Choroid plexus epithelial cell (primary cell): ENCODE data around the gene FGF1.

Experiments used
- DNase-seq: peaks from one replicate; pipeline ENCODE4 v3.0.0-alpha.2; 2010; ENCODE audit warnings: low read depth
- H3K4me3 ChIP-seq: 2 replicates; pipeline ENCODE4 v1.5.1; 2011; ENCODE audit warnings: low read depth, mild to moderate bottlenecking, control low read depth, low read length, moderate library complexity
- TF ChIP-seq, protein P1 (sequence below): conservative IDR thresholded peaks from 2 replicates; pipeline ENCODE4 v1.5.1; 2011; ENCODE audit warnings: low read depth, mild to moderate bottlenecking, control low read depth, inconsistent platforms, low read length, moderate library complexity

Gene FGF1

GRCh38 chr5:142568996-142569335, 116.9 kb downstream of the FGF1 start:
- TF ChIP-seq, protein P1, sequence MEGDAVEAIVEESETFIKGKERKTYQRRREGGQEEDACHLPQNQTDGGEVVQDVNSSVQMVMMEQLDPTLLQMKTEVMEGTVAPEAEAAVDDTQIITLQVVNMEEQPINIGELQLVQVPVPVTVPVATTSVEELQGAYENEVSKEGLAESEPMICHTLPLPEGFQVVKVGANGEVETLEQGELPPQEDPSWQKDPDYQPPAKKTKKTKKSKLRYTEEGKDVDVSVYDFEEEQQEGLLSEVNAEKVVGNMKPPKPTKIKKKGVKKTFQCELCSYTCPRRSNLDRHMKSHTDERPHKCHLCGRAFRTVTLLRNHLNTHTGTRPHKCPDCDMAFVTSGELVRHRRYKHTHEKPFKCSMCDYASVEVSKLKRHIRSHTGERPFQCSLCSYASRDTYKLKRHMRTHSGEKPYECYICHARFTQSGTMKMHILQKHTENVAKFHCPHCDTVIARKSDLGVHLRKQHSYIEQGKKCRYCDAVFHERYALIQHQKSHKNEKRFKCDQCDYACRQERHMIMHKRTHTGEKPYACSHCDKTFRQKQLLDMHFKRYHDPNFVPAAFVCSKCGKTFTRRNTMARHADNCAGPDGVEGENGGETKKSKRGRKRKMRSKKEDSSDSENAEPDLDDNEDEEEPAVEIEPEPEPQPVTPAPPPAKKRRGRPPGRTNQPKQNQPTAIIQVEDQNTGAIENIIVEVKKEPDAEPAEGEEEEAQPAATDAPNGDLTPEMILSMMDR, result no peak
- no peak overlapping the region for H3K4me3 ChIP-seq
- DNase-seq, result no peak

DNA sequence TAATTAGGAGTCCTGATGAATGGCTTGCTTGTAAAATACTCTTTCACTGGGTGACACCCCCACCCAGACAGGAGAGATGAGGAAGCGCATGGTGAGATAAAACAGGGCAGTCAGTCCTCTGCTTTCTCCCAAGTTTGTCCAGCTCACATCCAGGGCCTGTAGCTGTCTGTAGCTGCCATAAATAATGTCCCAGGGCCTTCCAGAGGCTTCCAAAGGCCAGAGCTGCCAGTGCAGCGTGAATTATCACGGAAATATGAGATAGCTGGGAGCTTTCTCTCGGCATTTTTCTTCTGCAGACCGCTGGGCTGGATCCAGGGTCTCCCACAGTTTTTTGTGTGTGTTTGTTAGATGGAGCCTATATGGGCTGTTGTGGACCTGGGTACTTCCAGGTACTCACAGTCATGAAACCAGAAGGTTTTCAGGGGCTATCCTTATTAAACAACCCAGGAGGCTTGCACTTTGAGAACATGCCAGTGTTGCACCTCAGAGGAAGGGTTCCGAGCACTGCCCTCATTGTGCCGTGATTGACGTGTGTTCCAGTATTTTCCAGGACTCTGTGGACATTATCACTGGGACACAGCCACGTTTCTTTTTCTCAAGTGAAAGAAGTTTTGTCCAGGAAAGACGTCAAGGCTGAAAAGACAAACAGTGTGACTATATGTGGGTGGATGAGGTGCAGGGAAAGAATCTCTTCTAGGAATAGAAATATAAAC, 117.5 kb downstream of the FGF1 start:
- DNase-seq, result peak; percentile 58
- H3K4me3 ChIP-seq, result no peak overlapping the region
- TF ChIP-seq, protein P1, result no peak

DNA sequence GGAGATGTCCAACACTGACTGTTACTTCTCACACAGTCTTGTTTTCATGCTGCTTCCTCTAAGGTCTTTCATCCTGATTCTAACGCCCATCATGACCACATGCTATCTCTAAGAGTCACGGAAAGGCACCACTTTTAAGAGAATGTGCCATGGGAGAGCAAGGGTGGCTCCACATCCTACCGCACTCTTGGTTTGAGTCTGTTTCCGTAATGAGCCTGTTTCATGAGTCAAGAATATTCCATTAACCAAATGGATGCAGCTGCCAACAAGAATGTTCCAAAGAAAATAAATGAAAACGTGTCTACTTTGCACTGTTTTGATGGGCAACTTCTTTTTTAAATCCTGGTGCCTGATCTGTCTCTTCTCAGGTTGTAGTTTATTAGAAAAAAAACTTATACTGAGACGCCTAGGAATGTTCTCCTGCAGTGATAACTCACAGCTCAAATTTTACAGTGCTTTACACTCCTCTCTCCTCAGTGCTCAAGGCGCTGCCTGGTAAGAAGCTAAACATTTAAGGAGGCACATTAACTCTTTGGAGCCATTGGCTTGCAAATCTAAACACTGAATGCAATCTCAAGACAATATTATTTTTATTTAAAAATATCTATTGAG, 124.3 kb downstream of the FGF1 start:
- DNase-seq, result no peak
- no peak overlapping the region for H3K4me3 ChIP-seq
- TF ChIP-seq, protein P1, result no peak

DNA sequence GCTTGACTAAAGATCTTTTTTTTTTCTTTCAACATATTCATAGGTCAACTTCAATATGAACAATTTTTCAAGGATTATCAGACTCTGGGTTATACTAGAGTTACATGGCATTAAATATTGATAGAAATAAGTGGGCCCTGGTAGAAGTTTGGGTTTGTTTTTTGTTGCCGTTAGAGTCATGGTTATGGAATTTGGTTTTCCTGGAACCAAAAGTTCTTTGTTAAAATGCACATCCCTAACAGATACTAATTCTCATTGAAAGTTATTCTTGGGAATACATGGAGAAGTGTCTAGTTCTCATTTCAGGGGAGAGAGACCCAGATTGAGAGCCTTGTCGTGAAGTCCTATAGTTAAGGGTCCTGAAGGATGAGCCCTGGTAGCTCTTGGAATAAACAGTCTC, 124.9 kb downstream of the FGF1 start:
- TF ChIP-seq, protein P1, result no peak
- no peak for DNase-seq

GRCh38 chr5:142552107-142552506, 133.8 kb downstream of the FGF1 start:
- H3K4me3 ChIP-seq, result peak overlapping the region; percentile 42
- DNase-seq, result no peak
- TF ChIP-seq, protein P1, result no peak

More for the DNA sequence above, 124.9 kb downstream of the FGF1 start:
- H3K4me3 ChIP-seq, result no peak overlapping the region

- H3K4me3 ChIP-seq, result peak overlapping the region; percentile 42
Measured at GRCh38 chr5:142551338-142552067, 134.4 kb downstream of the FGF1 start.

More at GRCh38 chr5:142551338-142552067, 134.4 kb downstream of the FGF1 start:
- TF ChIP-seq, protein P1, result no peak
- peak; percentile 23 for DNase-seq
